ENCODE data around the gene NLRP13. TPM values are rescaled to one million over a fixed set of nuclear protein-coding genes. Genes with fewer than 3 reads are reported as not detected.

The NLRP13 gene
- polyA plus RNA-seq, 1 donor (not counting 4 experiments of a cell fraction or from before 2014, with no cell fraction given): not detected

GRCh38 chr19:55877211-55877610, 54.9 kb downstream of the NLRP13 start:
- no peak overlapping the region for H3K4me2 ChIP-seq (ENCODE audit: control insufficient read depth, extremely low read depth, insufficient read depth, low read depth, low read length)

GRCh38 chr19:55870736-55871135, 61.4 kb downstream of the NLRP13 start:
- no peaks in the 10 kb centered on the region for H3K27me3 ChIP-seq (ENCODE audit: control insufficient read depth, extremely low read depth, insufficient read depth, low read length)
- TF ChIP-seq EZH2 (IDR thresholded peaks at IDR 0.05; ENCODE audit: low read length) (no peak), CTCF (optimal IDR thresholded peaks at IDR 0.05 in 1 of 3, IDR thresholded peaks at IDR 0.05 in 1 of 3, conservative IDR thresholded peaks at IDR 0.05 in 1 of 3; ENCODE audit: extremely low read depth in 1 of 3, insufficient read depth in 2 of 3, low read length in 3 of 3) (no peak)
- dilution Hi-C loops (cut with MboI; ENCODE audit: extremely low pct_ligation_motif_present, low sequenced_read_pairs): no loop called here
- H3K4me2 ChIP-seq (ENCODE audit: control insufficient read depth, extremely low read depth, insufficient read depth, low read depth, low read length): no peak overlapping the region
- H3K9ac ChIP-seq (ENCODE audit: control insufficient read depth, extremely low read depth, insufficient read depth, low read length): no peak overlapping the region
- no peak overlapping the region for H3K4me3 ChIP-seq (ENCODE audit: control insufficient read depth in 2 of 3, extremely low read depth in 1 of 3, insufficient read depth in 2 of 3, low read depth in 1 of 3, low read length in 3 of 3)
- DNase-seq (ENCODE audit: low read depth, low spot score): no peak
- H3K36me3 ChIP-seq (ENCODE audit: control insufficient read depth in 2 of 2, extremely low read depth in 1 of 2, insufficient read depth in 2 of 2, low read length in 2 of 2): no peaks in the 10 kb centered on the region
- H3K4me1 ChIP-seq (ENCODE audit: control insufficient read depth, extremely low read depth, insufficient read depth, low read length): no peaks in the 10 kb centered on the region
- H3K79me2 ChIP-seq (ENCODE audit: control insufficient read depth, insufficient read depth, low read length): no peaks in the 10 kb centered on the region
- no peaks in the 10 kb centered on the region for H4K20me1 ChIP-seq (ENCODE audit: control insufficient read depth, extremely low read depth, insufficient read depth, low read length)
- H3K9me1 ChIP-seq (ENCODE audit: control insufficient read depth, extremely low read depth, insufficient read depth, low read length): no peaks in the 10 kb centered on the region
- no peak for FAIRE-seq
- no peak overlapping the region for H3K27ac ChIP-seq (ENCODE audit: control insufficient read depth, insufficient read depth, low read length)
- peaks cover 9% of the 10 kb centered on the region for H3K9me3 ChIP-seq (ENCODE audit: control insufficient read depth, low read depth, low read length)
- no peak overlapping the region for H2AFZ ChIP-seq (ENCODE audit: control insufficient read depth, low read length)

More at GRCh38 chr19:55877211-55877610, 54.9 kb downstream of the NLRP13 start:
- H3K9me3 ChIP-seq (ENCODE audit: control insufficient read depth, low read depth, low read length): peaks cover 8% of the 10 kb centered on the region
- DNase-seq (ENCODE audit: low read depth, low spot score): no peak
- no peak overlapping the region for H2AFZ ChIP-seq (ENCODE audit: control insufficient read depth, low read length)
- dilution Hi-C loops (cut with MboI; ENCODE audit: extremely low pct_ligation_motif_present, low sequenced_read_pairs): no loop called here
- no peaks in the 10 kb centered on the region for H3K9me1 ChIP-seq (ENCODE audit: control insufficient read depth, extremely low read depth, insufficient read depth, low read length)
- H3K27me3 ChIP-seq (ENCODE audit: control insufficient read depth, extremely low read depth, insufficient read depth, low read length): no peaks in the 10 kb centered on the region
- no peak overlapping the region for H3K4me3 ChIP-seq (ENCODE audit: control insufficient read depth in 2 of 3, extremely low read depth in 1 of 3, insufficient read depth in 2 of 3, low read depth in 1 of 3, low read length in 3 of 3)
- H4K20me1 ChIP-seq (ENCODE audit: control insufficient read depth, extremely low read depth, insufficient read depth, low read length): no peaks in the 10 kb centered on the region
- no peaks in the 10 kb centered on the region for H3K4me1 ChIP-seq (ENCODE audit: control insufficient read depth, extremely low read depth, insufficient read depth, low read length)
- no peak overlapping the region for H3K27ac ChIP-seq (ENCODE audit: control insufficient read depth, insufficient read depth, low read length)
- TF ChIP-seq CTCF (optimal IDR thresholded peaks at IDR 0.05 in 1 of 3, IDR thresholded peaks at IDR 0.05 in 1 of 3, conservative IDR thresholded peaks at IDR 0.05 in 1 of 3; ENCODE audit: extremely low read depth in 1 of 3, insufficient read depth in 2 of 3, low read length in 3 of 3) (no peak), EZH2 (IDR thresholded peaks at IDR 0.05; ENCODE audit: low read length) (no peak)
- no peak overlapping the region for H3K9ac ChIP-seq (ENCODE audit: control insufficient read depth, extremely low read depth, insufficient read depth, low read length)
- H3K79me2 ChIP-seq (ENCODE audit: control insufficient read depth, insufficient read depth, low read length): no peaks in the 10 kb centered on the region
- no peak for FAIRE-seq
- no peaks in the 10 kb centered on the region for H3K36me3 ChIP-seq (ENCODE audit: control insufficient read depth in 2 of 2, extremely low read depth in 1 of 2, insufficient read depth in 2 of 2, low read length in 2 of 2)

All from keratinocyte (primary cell).